ENCODE data around the gene PEX26.

DNA sequence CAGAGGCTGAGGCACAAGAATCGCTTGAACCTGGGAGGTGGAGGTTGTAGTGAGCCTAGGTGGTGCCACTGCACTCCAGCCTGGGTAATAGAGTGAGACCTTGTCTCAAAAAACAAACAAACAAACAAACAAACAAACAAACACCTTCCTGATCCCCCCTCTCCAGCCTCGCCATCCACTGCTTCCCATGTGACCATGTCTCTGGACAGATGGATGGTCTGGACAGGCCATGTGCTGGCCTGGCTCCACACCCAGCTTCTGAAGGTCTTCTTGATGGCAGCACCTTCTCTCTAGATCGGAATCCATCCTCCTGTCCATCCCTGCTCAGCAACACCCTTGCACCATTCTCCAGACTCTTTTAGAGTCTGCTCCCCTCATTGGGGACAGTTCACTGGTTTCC, 10.7 kb upstream of the PEX26 start:
- TF ChIP-seq, protein P1, sequence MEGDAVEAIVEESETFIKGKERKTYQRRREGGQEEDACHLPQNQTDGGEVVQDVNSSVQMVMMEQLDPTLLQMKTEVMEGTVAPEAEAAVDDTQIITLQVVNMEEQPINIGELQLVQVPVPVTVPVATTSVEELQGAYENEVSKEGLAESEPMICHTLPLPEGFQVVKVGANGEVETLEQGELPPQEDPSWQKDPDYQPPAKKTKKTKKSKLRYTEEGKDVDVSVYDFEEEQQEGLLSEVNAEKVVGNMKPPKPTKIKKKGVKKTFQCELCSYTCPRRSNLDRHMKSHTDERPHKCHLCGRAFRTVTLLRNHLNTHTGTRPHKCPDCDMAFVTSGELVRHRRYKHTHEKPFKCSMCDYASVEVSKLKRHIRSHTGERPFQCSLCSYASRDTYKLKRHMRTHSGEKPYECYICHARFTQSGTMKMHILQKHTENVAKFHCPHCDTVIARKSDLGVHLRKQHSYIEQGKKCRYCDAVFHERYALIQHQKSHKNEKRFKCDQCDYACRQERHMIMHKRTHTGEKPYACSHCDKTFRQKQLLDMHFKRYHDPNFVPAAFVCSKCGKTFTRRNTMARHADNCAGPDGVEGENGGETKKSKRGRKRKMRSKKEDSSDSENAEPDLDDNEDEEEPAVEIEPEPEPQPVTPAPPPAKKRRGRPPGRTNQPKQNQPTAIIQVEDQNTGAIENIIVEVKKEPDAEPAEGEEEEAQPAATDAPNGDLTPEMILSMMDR (IDR thresholded peaks at IDR 0.05; ENCODE audit: low read depth, low read length, missing input control): no peak
- TF ChIP-seq JUND (IDR thresholded peaks at IDR 0.05) (no peak), NR2F2 (IDR thresholded peaks at IDR 0.05) (no peak), GABPA (IDR thresholded peaks at IDR 0.05 in 1 of 2, conservative IDR thresholded peaks at IDR 0.05 in 1 of 2) (no peak), TAF1 (conservative IDR thresholded peaks at IDR 0.05) (no peak), SP1 (IDR thresholded peaks at IDR 0.05) (no peak), REST (IDR thresholded peaks at IDR 0.05) (no peak), RAD21 (IDR thresholded peaks at IDR 0.05) (no peak), MAX (IDR thresholded peaks at IDR 0.05) (no peak), RXRA (IDR thresholded peaks at IDR 0.05) (no peak)

Data from liver (tissue), 3 donors.